GM19240 (cell line): ENCODE measurements around the gene MAP4K3.
"Not testable (repeated sequence)": the region's sequence is repeated elsewhere in the genome, so short reads cannot be mapped to it uniquely, and the experiment has no call there.

Source experiments
- DNase-seq: peaks from one replicate; pipeline ENCODE4 v3.0.0; 2011; ENCODE audit warnings: low spot score; ENCODE audit not compliant: insufficient read length

Gene MAP4K3

DNA sequence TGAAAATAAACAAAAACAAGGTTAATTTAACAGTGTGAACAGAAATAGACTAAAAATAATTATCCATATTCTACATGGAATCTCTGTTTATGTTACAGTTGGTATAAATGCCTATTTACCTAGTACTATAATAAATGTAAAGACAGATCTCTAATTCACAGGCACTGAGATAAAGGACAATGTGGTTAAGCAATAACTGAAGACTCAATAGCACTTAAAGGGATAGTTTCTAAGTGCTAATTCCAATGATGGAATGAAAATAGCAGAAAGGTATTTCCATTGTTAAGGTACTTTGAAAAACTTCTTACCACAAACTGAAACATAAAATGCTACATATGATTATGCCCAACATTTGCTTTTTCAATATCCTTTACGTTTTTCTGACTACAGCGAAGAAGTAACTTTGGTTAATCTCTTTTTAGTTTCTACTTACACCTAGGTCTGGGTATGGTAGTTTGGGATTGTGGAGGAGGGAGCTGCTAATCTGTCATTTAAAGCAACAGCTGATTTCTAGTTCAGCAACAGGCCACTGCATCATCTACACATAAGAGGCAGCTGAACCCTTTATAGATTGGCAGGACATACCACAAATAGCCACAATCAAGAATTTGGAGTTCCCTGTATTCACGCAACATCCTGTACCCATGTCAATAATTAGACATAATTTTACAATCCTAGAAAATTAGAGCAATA, 27.2 kb downstream of the MAP4K3 start:
- no peak for DNase-seq

DNA sequence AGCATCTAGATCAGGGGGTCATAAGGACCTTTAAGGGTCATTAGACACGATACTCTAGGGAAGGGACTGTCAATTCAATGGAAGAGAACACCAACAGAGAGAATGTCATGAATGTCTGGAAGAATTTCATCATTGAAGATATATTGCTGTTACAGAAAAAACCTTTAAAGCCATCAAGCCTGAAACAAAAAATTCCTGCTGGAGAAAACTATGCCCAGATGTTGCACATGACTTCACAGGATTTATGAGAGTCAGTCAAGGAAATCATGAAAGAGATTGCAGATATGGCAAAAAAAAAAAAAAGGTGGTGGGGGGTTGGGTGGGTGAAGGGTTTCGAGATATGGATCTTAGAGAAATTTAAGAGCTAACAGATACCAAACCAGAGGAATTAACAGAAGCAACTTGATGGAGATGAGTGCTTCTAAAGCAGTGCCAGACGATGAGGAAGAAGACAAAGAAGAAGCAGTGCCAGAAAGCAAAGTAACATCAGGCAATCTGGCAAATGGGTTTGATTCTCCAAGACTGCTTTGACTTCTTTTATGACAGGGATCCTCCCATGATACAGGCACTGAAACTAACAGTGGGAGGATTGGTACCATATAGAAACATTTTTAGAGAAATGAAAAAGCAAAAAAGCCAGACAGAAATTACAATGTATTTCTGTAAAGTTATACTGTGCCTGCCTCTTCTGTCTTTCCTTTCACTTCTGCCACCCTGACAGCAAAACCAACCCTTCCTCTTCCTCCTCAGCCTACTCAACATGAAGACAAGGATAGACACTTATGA, 28.5 kb downstream of the MAP4K3 start:
- DNase-seq, result no peak

- DNase-seq, result no peak
These were observed 29.4 kb downstream of the MAP4K3 start for GRCh38 chr2:39407516-39408296.

DNA sequence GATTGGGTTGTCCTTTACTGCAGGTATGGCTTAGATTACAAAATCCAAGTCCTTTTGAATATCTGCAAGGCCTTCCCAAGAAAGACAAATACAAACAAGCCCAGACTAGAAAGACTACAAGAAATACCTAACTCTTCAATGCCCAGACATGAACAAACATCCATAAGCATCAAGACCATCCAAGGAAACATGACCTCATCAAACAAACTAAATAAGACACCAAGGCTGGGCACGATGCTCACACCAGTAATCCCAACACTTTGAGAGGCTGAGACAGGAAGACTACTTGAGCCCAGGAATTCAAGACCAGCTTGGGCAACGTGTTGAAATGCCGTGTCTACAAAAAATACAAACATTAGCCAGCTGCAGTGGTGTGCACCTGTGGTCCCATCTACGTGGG, 31.7 kb downstream of the MAP4K3 start:
- DNase-seq, result no peak

DNA sequence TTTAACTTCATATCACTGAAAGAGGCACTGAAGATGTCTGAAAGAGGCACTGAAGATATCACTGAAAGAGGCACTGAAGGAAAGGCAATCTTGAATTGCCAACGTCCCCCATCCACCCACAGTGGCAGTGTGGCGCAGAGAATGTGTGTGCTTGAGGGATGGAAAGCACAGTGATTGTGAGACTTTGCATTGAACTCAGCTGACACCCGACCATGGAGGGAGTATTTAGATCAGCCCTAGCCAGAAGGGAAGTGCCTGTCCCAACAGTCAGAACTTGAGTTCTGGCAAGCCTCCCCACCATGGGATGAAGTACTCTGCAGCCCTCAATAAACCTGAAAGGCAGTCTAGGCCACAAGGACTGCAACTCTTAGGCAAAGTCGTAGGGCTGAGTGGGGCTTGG, 33.8 kb downstream of the MAP4K3 start:
- no peak for DNase-seq

GRCh38 chr2:39401319-39401718, 35.8 kb downstream of the MAP4K3 start:
- DNase-seq, result no peak

GRCh38 chr2:39399570-39399969, 37.5 kb downstream of the MAP4K3 start:
- no peak for DNase-seq

- DNase-seq, result no peak
These were observed 41.8 kb downstream of the MAP4K3 start for GRCh38 chr2:39395313-39395712.

DNA sequence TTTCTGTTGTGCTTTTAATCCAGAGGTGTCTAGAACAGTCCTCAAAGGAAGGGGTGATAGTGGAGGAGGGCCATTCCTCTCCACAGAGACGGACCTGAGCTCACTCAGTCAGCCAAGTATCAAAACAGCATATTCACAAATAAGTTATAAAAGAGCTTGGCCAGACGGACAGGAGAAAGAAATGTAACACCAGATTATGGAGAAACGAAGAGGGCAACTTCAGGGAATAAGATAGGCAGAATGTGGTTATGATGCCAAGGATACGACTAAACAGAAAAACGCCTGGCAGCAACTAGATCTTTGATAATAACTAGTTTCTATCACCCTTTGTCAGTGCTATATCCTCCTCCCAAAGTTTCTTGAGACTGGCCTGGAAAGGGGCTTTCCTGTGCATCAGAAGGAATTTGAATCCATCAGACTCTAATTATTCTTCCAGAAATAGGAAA, 42.5 kb downstream of the MAP4K3 start:
- no peak for DNase-seq

DNA sequence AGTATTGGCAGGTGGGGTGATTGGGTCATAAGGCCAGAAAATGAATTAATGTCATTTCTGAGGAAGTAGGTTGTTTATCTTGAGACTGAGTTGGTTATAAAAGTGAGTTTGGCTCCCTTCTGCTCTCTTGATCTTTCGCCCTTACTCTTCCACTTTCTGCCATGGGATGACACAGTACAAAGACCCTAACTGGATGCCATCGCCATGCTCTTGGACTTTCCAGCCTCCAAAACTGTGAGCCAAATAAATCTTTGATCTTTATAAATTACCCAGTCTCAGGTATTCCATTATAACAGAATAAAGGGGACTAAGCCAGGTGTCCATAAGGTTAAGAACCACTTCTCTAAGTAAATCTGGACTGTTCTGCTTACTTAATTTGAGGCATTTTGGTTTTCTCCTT, 44.4 kb downstream of the MAP4K3 start:
- no peak for DNase-seq

- no peak for DNase-seq
These were observed 46.9 kb downstream of the MAP4K3 start for GRCh38 chr2:39390216-39390615.

- no peak for DNase-seq
These were observed 51.0 kb downstream of the MAP4K3 start for GRCh38 chr2:39386064-39386463.

DNA sequence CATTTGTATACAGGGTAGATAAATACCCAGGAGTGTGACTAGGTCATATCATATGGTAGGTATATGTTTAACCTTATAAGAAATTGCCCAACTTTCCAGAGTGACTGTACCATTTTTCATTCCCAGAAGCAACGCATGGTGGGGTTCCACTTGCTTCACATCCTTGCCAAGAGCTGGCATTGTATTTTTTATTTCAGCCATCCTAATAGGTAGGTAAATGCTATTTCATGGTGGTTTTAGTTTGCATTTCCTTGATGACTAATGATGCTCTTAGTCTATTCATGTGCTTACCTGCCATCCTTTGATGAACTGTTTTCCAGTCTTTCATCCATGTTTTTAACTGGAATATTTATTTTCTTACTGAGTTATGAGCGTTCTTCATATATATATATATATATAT, 51.9 kb downstream of the MAP4K3 start:
- DNase-seq, result no peak

GRCh38 chr2:39384071-39384470, 53.0 kb downstream of the MAP4K3 start:
- not testable (repeated sequence) for DNase-seq

DNA sequence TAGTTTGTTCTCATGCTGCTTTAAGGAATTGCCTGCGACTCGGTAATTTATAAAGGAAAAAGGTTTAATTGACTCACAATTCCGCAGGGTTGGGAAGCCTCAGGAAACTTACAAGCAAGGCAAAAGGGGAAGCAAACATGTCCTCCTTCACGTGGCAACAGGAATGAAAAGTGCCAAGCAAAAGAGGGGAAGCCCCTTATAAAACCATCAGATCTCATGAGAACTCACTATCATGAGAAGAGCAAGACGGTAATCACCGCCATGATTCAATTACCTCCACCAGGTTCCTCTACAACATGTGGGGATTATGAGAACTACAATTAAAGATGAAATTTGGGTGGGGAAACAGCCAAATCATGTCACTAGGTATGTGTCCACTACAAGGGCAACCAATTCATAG, 53.9 kb downstream of the MAP4K3 start:
- no peak for DNase-seq

- no peak for DNase-seq
These were observed 55.4 kb downstream of the MAP4K3 start for GRCh38 chr2:39381653-39382052.

- no peak for DNase-seq
These were observed 56.4 kb downstream of the MAP4K3 start for GRCh38 chr2:39380525-39381150.

GRCh38 chr2:39379643-39380524, 57.2 kb downstream of the MAP4K3 start:
- DNase-seq, result peak; percentile 3

DNA sequence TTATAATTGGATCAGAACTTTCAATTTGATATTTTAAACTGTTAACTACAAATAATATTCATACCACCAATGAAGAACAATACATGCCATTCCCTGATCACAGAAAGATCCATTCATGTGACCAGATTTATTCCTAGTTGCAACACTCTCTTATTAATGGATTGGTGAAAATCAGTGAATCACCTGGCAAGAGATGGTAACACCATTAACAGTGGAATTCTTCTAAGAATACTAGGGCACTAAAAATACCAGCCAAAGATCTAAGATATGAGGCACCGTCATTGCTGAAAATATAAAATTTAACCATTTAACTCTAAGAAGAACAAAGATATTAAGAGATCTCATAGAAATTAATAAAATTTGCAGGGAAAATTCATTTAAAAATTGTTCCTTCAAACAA, 58.1 kb downstream of the MAP4K3 start:
- no peak for DNase-seq

DNA sequence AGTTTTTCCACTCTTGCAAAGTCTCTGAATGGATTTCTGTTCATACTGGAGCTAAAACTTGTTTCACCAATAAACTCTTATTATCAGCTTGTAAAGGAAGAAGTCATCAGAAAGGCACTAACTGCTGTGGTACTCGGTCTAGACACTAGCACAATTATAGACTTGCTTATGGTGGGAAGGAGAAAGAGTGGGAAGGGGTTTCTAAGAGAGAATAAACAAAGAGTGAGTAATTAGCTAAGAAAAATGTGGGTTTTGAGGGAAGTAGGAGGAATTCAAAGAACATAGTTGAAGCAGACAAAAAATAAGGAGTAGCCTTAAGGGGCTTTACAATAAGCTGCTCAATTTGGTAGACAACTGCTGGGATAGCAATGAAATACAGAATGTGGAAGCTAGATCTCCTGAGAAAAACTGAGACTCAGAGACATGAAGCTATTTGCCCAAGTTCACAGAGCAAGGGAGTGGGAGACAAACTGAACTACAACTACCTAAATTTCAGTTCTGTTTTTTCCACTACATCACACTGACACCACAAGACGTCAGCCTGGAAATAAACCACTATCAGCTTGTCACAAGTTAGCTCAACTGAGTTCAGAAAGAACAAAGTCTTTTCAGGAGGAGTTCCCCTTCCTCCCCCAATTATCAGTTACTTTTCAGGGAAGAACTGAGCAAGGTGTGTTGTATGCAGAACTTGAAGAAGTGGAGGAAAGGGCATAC, 59.7 kb downstream of the MAP4K3 start:
- peak; percentile 8 for DNase-seq
